ENCODE data around the gene SPIN2B. TPM values are rescaled to one million over a fixed set of nuclear protein-coding genes. Genes with fewer than 3 reads are reported as not detected.

Gene SPIN2B
- total and polyA plus RNA-seq, 2 of the 13 experiments (the other 11 are each of a cell fraction or from before 2014, with no cell fraction given), result 7.9 to 10.4 TPM

DNA sequence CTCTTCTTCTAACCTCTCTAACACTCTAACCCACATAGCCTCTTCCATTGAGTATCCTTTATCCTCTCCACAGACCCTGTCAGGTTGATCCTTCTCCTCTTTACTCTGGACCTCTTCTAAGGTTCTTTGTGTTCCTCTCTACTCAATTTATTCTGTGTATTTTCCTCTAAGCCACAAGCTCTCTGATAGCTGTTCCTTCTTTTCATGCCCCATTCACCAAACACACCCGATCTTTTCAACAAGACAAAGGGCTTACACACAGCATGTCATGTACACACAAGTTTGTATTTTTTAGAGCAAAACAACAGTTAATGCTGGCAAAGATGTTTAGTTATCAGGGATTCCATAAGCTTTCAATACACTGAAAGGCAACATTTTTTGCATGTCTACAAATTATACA lies 1.9 kb downstream of the SPIN2B start:
- H3K36me3 ChIP-seq (replicated peaks in 1 of 2; ENCODE audit: control insufficient read depth in 1 of 2, insufficient read depth in 2 of 2, low read length in 2 of 2), result no peaks in the 10 kb centered on the region
- H3K9me3 ChIP-seq (ENCODE audit: low read length), result no peaks in the 10 kb centered on the region
- FAIRE-seq (no peak), ATAC-seq (no peak), DNase-seq (ENCODE audit: low spot score) (no peak)
- H3K4me2 ChIP-seq (ENCODE audit: low read depth, low read length), result no peak overlapping the region
- H3K4me3 ChIP-seq (replicated peaks in 1 of 3; ENCODE audit: insufficient read depth in 1 of 3, low read depth in 2 of 3, low read length in 3 of 3), result no peak overlapping the region
- H3K27me3 ChIP-seq (ENCODE audit: control insufficient read depth in 1 of 2, insufficient read depth in 2 of 2, low read length in 2 of 2), result no peaks in the 10 kb centered on the region
- H3K9ac ChIP-seq (ENCODE audit: insufficient read depth, low read depth, low read length), result no peak overlapping the region
- H3K79me2 ChIP-seq (ENCODE audit: insufficient read depth, low read length), result no peaks in the 10 kb centered on the region
- H3K4me1 ChIP-seq (ENCODE audit: insufficient read depth, low read length), result no peaks in the 10 kb centered on the region
- no TSS peak for BruUV-seq (replicated peaks)
- TF ChIP-seq NFE2L2 (IDR thresholded peaks at IDR 0.05; ENCODE audit: low read length) (no peak), ZNF749 (CRISPR knock-in tag; IDR thresholded peaks at IDR 0.05; ENCODE audit: borderline replicate concordance) (no peak), SIX1 (CRISPR knock-in tag; IDR thresholded peaks at IDR 0.05; ENCODE audit: borderline replicate concordance) (no peak), ASH2L (IDR thresholded peaks at IDR 0.05; ENCODE audit: insufficient read length, low read depth, low read length) (no peak), ZNF205 (CRISPR knock-in tag; IDR thresholded peaks at IDR 0.05) (no peak), ZNF563 (CRISPR knock-in tag; IDR thresholded peaks at IDR 0.05) (no peak), ZNF614 (CRISPR knock-in tag; IDR thresholded peaks at IDR 0.05; ENCODE audit: borderline replicate concordance) (no peak), TMF1 (CRISPR knock-in tag; IDR thresholded peaks at IDR 0.05; ENCODE audit: low read depth) (no peak), HNF4A (CRISPR knock-in tag; IDR thresholded peaks at IDR 0.05) (no peak), RAD21 (CRISPR knock-in tag; IDR thresholded peaks at IDR 0.05) (no peak), ZNF317 (CRISPR knock-in tag; IDR thresholded peaks at IDR 0.05) (no peak), POLR2AphosphoS5 (IDR thresholded peaks at IDR 0.05; ENCODE audit: low read depth, low read length) (no peak), ZNF383 (CRISPR knock-in tag; IDR thresholded peaks at IDR 0.05; ENCODE audit: borderline replicate concordance) (no peak), PTBP1 (IDR thresholded peaks at IDR 0.05; ENCODE audit: low read depth, low read length, poor library complexity, severe bottlenecking) (no peak)
- TF ChIP-seq, protein P1, sequence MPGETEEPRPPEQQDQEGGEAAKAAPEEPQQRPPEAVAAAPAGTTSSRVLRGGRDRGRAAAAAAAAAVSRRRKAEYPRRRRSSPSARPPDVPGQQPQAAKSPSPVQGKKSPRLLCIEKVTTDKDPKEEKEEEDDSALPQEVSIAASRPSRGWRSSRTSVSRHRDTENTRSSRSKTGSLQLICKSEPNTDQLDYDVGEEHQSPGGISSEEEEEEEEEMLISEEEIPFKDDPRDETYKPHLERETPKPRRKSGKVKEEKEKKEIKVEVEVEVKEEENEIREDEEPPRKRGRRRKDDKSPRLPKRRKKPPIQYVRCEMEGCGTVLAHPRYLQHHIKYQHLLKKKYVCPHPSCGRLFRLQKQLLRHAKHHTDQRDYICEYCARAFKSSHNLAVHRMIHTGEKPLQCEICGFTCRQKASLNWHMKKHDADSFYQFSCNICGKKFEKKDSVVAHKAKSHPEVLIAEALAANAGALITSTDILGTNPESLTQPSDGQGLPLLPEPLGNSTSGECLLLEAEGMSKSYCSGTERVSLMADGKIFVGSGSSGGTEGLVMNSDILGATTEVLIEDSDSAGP (CRISPR knock-in tag; IDR thresholded peaks at IDR 0.05; ENCODE audit: borderline replicate concordance), result no peak
- TF ChIP-seq, protein P2, sequence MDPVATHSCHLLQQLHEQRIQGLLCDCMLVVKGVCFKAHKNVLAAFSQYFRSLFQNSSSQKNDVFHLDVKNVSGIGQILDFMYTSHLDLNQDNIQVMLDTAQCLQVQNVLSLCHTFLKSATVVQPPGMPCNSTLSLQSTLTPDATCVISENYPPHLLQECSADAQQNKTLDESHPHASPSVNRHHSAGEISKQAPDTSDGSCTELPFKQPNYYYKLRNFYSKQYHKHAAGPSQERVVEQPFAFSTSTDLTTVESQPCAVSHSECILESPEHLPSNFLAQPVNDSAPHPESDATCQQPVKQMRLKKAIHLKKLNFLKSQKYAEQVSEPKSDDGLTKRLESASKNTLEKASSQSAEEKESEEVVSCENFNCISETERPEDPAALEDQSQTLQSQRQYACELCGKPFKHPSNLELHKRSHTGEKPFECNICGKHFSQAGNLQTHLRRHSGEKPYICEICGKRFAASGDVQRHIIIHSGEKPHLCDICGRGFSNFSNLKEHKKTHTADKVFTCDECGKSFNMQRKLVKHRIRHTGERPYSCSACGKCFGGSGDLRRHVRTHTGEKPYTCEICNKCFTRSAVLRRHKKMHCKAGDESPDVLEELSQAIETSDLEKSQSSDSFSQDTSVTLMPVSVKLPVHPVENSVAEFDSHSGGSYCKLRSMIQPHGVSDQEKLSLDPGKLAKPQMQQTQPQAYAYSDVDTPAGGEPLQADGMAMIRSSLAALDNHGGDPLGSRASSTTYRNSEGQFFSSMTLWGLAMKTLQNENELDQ (CRISPR knock-in tag; IDR thresholded peaks at IDR 0.05; ENCODE audit: borderline replicate concordance), result no peak
- TF ChIP-seq, protein P3, sequence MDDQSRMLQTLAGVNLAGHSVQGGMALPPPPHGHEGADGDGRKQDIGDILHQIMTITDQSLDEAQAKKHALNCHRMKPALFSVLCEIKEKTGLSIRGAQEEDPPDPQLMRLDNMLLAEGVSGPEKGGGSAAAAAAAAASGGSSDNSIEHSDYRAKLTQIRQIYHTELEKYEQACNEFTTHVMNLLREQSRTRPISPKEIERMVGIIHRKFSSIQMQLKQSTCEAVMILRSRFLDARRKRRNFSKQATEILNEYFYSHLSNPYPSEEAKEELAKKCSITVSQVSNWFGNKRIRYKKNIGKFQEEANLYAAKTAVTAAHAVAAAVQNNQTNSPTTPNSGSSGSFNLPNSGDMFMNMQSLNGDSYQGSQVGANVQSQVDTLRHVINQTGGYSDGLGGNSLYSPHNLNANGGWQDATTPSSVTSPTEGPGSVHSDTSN (CRISPR knock-in tag; IDR thresholded peaks at IDR 0.05; ENCODE audit: borderline replicate concordance), result no peak
- in situ Hi-C loops (cut with HindIII; ENCODE audit: extremely low pct_ligation_motif_present, low pct_unique_long_range_greater_than_20kb) (no loop called here), intact Hi-C loops (cut with micrococcal nuclease; ENCODE audit: unreplicated experiment) (no loop called here)
- WGBS (ENCODE audit: low lambda C conversion rate), result 95% methylated on average over 1 of the region's 1 CpG
- H2AFZ ChIP-seq (ENCODE audit: low read length), result no peak overlapping the region
- no peak overlapping the region for H3K27ac ChIP-seq (ENCODE audit: extremely low read length, insufficient read depth, low read length)
- ChIA-PET CTCF (ENCODE audit: low intra/inter-chr PET ratio, low total read pairs) (no interaction called here), POLR2A (no interaction called here)
- no peaks in the 10 kb centered on the region for H4K20me1 ChIP-seq (ENCODE audit: insufficient read depth, low read length)
